Right lobe of liver (tissue), 4 donors: ENCODE measurements around the gene ARHGAP23.

Experiments used
- POLR2A ChIP-seq: fragments of 450-650 bp; IDR thresholded peaks from one replicate; pipeline ENCODE4 v1.6.1; 2017; ENCODE audit warnings: antibody characterized with exemption, mild to moderate bottlenecking
- TF ChIP-seq, protein P1 (sequence below), 4 donors: fragments of 200-600 bp in 3 of 4; fragments of 450-650 bp in 1 of 4; IDR thresholded peaks; one replicate each; pipeline versions ENCODE4 v1.5.1 to v1.8.0; 2016 to 2022; ENCODE audit warnings: antibody characterized with exemption in 4 of 4, mild to moderate bottlenecking in 2 of 4
- donor health status: DM: no; HTN: no; CAD: no.
- donor health status: DM: no; HTN: no; CAD: no.
- donor health status: DM: no; HTN: yes; CAD: no.

- TF ChIP-seq, protein P1, sequence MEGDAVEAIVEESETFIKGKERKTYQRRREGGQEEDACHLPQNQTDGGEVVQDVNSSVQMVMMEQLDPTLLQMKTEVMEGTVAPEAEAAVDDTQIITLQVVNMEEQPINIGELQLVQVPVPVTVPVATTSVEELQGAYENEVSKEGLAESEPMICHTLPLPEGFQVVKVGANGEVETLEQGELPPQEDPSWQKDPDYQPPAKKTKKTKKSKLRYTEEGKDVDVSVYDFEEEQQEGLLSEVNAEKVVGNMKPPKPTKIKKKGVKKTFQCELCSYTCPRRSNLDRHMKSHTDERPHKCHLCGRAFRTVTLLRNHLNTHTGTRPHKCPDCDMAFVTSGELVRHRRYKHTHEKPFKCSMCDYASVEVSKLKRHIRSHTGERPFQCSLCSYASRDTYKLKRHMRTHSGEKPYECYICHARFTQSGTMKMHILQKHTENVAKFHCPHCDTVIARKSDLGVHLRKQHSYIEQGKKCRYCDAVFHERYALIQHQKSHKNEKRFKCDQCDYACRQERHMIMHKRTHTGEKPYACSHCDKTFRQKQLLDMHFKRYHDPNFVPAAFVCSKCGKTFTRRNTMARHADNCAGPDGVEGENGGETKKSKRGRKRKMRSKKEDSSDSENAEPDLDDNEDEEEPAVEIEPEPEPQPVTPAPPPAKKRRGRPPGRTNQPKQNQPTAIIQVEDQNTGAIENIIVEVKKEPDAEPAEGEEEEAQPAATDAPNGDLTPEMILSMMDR (IDR thresholded peaks at IDR 0.05): no peak
- TF ChIP-seq POLR2A: no peak
These were observed 108.4 kb downstream of the ARHGAP23 start for GRCh38 chr17:38536661-38537060.
